GM10847 (cell line): ENCODE results near the gene CCT6B.

Source experiments
- POLR2A ChIP-seq: IDR thresholded peaks from 2 replicates; pipeline ENCODE4 v1.6.1; 2011; ENCODE audit not compliant: insufficient read length; ENCODE audit errors: extremely low read depth

CCT6B gene

DNA sequence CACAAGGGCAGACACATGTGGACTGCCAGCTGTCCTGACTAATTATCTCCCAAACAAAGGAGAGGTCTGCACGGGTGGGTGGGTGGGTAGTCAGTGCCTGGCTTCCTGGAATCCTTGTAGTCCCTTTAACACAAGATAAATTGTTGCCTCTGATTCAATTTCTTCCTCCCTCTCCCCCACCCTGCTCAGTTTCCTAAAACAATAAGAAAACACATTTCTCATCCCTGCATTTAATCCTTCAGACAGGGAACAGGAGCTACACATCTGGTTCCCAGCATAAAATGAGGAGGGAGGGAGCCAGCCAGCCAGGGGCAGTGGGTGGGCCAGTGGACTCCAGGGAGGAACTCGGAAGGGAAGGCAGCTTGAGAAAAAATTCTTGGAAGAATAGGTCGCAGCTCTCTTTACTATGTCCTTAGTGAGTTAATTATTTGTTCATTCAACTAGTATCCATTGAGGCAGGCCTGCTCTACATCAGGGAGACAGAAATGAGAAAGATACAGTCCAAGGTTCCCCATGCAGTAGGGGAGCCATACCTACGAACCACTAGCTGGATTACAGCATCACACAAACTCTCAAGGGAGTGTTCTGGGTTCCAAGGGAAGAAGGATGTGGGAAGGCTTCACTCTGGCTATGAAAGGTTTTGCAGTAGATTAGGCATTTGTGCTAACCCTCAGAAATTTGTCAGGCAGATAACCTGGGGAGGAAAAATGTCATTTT is 58.3 kb downstream of the CCT6B start:
- TF ChIP-seq POLR2A, result no peak

DNA sequence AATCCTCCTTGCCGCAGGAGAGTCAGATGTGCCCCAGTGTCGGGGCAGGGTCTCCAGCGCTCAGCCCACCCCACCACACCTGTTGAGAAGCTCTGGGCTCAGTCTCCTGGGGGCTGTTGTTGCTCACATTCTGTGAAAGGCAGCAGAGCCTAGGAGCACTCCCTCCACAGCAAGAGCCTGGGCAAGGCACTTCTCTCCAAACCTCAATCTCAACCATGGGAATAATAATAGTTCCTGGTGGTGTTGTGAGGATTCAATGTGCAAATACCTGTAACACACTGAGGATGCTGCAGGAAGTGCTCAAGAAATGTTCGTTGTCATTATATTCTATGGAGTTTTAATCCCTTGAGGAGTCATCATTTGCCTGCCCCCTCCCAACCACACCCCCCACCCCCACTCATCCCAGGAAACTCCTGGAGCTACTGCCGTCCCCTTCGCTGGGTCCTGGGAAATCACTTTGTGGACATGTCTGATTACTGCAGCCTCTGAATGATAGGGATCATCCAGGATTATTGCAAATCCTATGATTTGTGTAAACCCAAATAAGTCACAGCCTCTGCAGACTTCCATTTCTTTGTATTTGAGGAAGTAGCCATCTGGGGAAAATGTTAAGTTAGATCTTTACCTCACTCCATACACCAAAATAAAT is 61.5 kb downstream of the CCT6B start:
- TF ChIP-seq POLR2A, result no peak

DNA sequence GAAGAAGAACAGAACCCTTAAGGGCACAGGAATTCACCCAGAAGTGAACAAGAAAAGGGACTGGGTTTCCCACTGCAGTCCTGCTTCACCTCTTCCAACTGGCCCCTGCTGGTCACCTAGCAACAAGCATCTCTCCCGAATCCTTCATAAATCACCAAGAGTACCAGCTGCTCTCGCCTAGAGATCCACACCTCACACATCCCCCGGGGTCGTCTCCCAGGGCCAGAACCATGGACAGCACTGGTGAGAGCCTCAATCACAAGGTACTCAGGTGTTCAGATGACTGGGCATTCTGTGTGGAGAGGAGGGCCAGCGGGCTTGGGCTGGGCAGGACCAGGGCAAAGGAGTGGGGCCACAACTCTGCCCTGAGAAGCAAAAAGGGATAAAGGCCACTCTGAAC is 65.9 kb downstream of the CCT6B start:
- TF ChIP-seq POLR2A, result no peak

DNA sequence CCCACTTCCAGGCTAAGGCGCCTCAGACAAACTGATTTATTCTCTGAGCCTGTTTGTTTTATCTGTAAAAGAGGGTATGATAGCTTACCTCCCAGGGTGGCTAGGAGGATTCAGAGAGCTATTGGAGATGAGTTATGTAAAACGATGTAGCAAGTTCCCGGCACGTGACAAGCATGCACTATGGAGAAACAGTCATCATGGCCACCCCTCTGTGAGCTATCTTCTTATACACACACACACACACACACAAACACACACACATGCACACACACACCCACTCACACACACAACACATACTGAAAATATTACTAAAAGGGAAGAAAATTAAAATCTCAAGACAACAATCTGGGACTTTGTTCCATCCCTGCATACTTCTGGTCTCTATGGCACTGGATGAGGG is 66.3 kb downstream of the CCT6B start:
- no peak for TF ChIP-seq POLR2A

DNA sequence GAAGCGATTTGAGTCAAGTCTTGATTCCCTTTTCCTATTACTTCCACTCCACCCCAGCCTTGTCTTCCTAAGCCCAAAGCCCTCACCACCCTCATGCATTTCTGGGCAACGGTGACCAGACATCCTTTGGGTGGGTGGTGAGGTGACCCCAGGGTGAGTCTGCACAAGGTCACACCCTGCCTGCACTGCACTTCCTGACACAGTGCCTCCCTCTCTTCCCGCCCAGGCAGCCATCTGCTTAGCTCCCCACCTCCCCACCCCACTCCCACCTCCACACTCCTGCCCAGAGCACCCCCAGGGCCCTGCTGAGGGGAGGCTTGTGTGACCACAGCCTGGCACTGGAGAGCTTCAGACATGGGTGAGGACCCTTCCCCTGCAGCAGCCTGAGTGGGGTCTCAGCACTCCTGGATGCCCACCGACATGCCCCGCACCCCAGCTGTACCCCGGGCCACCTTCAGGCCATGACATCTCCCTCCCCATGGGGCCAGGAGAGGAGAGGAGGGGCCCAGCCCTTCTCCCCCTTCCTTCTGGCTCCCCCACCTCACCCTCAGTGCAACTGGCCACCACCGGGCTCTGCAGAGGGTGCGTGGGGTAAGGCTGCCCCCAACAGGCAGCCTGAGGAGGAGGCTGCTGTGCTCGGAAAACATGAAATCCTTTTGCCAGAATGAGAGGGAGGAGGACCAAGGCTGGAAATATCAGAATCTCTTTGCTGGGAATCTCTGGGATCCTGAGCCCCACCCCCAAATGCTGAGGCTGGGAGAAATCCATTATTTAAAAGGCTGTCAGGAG is 68.6 kb downstream of the CCT6B start:
- no peak for TF ChIP-seq POLR2A

DNA sequence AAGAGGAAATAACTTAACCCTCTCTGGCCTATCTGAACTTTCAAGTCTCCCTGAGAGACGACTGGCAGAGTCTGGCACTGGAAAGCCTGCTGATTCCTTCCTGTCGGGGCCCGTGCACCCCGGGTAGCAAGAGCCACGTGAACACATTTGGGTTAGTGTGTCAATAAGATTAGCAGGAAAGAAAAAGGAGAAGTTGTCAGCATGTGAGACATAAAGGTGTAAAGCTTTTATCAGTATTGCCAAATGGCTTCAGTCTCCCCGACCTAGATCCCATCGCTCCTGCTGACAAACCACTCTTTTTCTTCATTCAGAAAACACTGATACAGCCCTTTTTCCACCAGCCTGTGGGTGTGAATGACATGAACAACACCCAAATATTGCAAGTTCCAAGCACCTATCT is 74.4 kb downstream of the CCT6B start:
- TF ChIP-seq POLR2A, result no peak

DNA sequence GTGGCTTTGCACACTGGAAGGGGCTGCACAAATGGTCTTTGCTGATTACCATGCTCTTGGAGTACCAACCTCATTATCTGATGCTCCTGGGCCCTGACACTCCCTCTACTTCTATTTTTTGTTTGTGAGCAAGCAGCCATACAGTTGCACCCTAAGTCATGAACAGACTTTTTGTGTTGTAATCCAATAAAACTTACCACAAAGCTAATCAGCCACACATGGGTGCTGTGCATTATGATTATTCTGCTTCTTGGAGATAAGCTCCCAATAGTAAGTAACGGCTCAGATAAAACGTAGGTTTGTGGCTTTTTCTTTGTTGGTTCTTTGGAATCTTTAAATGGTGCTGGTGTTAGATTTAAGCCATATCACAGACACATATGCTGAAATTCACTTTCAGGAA is 76.2 kb downstream of the CCT6B start:
- TF ChIP-seq POLR2A, result no peak

DNA sequence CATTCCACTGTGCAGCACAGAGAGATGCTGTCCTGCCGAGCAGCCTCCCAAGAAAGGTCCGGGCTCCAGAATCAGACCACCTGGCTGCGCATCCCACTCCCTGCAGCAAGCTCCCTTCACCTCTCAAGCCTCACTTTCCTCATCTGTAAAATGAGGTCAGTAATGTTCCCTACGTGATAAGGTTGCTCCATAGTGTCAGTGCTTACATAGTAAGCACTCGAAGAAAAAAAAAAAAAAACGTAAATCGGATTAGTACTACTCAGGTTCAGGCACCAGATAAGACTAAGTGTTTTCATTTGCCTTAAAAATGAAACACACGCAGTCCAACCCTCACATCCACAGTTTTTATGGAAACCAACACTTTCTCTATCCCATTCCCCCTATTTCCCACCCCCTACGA is 76.7 kb downstream of the CCT6B start:
- TF ChIP-seq POLR2A, result no peak

DNA sequence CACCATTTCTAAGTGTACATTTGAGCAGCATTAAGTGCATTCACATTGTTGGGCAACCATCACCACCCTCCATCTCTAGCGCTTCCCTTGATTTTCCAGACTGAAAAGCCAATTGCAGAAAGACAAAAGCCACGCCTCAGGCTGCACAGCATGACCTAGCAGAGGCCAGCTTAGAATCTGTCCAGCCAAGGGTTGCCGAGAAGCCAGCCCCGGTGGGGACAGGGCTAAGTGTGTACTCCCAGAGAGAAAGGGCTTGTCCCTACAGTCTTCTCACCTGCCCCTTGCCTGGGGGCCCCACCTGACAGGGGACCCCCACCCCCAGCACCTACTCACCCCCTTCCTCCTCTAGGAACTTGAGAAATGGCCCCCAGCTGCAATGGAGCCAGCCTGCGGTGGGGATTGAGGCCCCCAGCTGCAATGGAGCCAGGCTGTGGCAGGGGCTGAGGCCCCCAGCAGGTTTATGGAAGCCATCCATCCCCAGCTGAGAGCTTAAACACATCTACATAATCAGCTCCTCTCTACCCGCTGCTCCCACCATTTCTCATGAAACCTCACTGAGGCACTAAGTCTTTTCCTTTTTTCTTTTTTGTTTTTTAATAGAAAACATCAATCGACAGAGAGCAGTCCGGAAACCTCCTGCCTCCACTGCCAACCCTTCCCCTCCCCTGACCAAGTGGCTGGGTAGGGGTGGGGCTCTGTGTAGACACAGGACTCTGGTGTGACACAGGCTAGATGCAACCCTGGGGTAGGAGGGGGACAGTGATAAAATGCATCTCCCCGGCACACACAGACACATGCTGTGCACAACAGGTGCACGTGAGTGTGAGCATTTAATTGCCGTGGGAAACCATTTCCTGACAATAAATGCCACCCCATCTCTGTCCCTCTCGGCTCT is 77.9 kb downstream of the CCT6B start:
- no peak for TF ChIP-seq POLR2A

DNA sequence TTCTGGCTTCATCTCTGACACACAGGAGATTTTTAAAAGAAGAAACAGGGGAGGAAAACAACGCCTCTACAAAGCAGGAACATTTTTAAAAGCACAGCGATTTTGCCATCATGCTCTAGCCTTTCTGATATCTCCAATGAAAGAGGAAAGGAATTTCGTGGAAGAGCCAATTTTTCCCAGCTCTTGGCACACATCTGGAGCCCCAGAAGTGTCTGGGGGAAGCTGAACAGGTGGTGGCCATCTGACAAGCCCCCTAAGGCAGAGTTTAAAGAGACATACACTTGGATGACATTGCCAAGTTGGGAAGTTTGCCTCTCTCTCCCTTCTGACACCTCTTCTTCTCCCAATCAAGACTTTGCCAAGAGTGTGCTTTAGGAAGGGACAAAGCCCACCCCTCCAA is 82.1 kb downstream of the CCT6B start:
- TF ChIP-seq POLR2A, result no peak
